Head of caudate nucleus (tissue), 42 donors: ENCODE data around the gene MOB2.

Experiments used
- DNase-seq, 42 donors: peaks; one replicate each; pipeline versions ENCODE4 v3.0.0 to v3.0.0-alpha.2; 2020 to 2021; ENCODE audit warnings: mixed read lengths in 7 of 42
- intact Hi-C: fragments of 100-400 bp; cut with DNase I; formaldehyde crosslinking; loops from one replicate; pipeline ENCODE4 v1.15.0; 2022

MOB2 gene

GRCh38 chr11:1494650-1495049 is 8.1 kb upstream of the MOB2 start:
- no peak for DNase-seq
- intact Hi-C loops = no loop called here

GRCh38 chr11:1493650-1494244 is 7.2 kb upstream of the MOB2 start:
- DNase-seq = no peak
- intact Hi-C loops = no loop called here

- DNase-seq = no peak
- intact Hi-C loops = no loop called here
These were observed 4.8 kb upstream of the MOB2 start for GRCh38 chr11:1491379-1491778.

- DNase-seq = no peak
- intact Hi-C loops = no loop called here
These were observed 4.1 kb upstream of the MOB2 start for GRCh38 chr11:1490651-1491050.

GRCh38 chr11:1488575-1489180 is 2.1 kb upstream of the MOB2 start:
- no peak for DNase-seq
- intact Hi-C loops = no loop called here

- DNase-seq = no peak
- intact Hi-C loops = no loop called here
These were observed 1.4 kb upstream of the MOB2 start for GRCh38 chr11:1487851-1488574.

GRCh38 chr11:1487091-1487850 is 692 bp upstream of the MOB2 start:
- peak in 1 of 42 donors; percentile 2 for DNase-seq
- intact Hi-C loops = no loop called here

- intact Hi-C loops = no loop called here
- peak in 1 of 42 donors; percentile 3 for DNase-seq
These were observed 1.1 kb downstream of the MOB2 start for GRCh38 chr11:1485504-1485885.

- intact Hi-C loops = no loop called here
- DNase-seq = peak in 2 of 42 donors; percentile 3 to 37
These were observed 1.7 kb downstream of the MOB2 start for GRCh38 chr11:1484695-1485503.

GRCh38 chr11:1484061-1484671 is 2.4 kb downstream of the MOB2 start:
- DNase-seq = no peak
- intact Hi-C loops = no loop called here

- intact Hi-C loops = no loop called here
- DNase-seq = no peak
These were observed 3.1 kb downstream of the MOB2 start for GRCh38 chr11:1483445-1483961.

GRCh38 chr11:1482581-1483444 is 3.8 kb downstream of the MOB2 start:
- intact Hi-C loops = no loop called here
- DNase-seq = peak in 2 of 42 donors; percentile 2 to 3

- no peak for DNase-seq
- intact Hi-C loops = no loop called here
These were observed 4.6 kb downstream of the MOB2 start for GRCh38 chr11:1481861-1482441.

GRCh38 chr11:1481483-1481825 is 5.1 kb downstream of the MOB2 start:
- intact Hi-C loops = no loop called here

GRCh38 chr11:1480555-1481482 is 5.8 kb downstream of the MOB2 start:
- intact Hi-C loops = no loop called here
- DNase-seq = peak in 2 of 42 donors; percentile 2

More at GRCh38 chr11:1481483-1481825, 5.1 kb downstream of the MOB2 start:
- peak in 1 of 42 donors; percentile 8 for DNase-seq

GRCh38 chr11:1480191-1480554 is 6.4 kb downstream of the MOB2 start:
- no peak for DNase-seq
- intact Hi-C loops = no loop called here
